Effector CD8-positive, alpha-beta T cell (primary cell): ENCODE data around the gene ARHGAP18.

Experiments used
- DNase-seq: peaks from one replicate; lab custom pipeline; 2025; lab: John Stamatoyannopoulos, UW

Gene ARHGAP18

GRCh38 chr6:129644567-129645015 lies 65.4 kb downstream of the ARHGAP18 start:
- no peak for DNase-seq

- no peak for DNase-seq
Measured at GRCh38 chr6:129643968-129644367, 66.0 kb downstream of the ARHGAP18 start.

- no peak for DNase-seq
Measured at GRCh38 chr6:129643176-129643575, 66.8 kb downstream of the ARHGAP18 start.

- no peak for DNase-seq
Measured at GRCh38 chr6:129642322-129642721, 67.7 kb downstream of the ARHGAP18 start.

- DNase-seq = no peak
Measured at GRCh38 chr6:129641344-129641743, 68.6 kb downstream of the ARHGAP18 start.

- no peak for DNase-seq
Measured at GRCh38 chr6:129638686-129639085, 71.3 kb downstream of the ARHGAP18 start.

GRCh38 chr6:129638055-129638684 lies 71.8 kb downstream of the ARHGAP18 start:
- DNase-seq = no peak

GRCh38 chr6:129637340-129638054 lies 72.5 kb downstream of the ARHGAP18 start:
- DNase-seq = no peak

- no peak for DNase-seq
Measured at GRCh38 chr6:129635396-129636130, 74.4 kb downstream of the ARHGAP18 start.

GRCh38 chr6:129634411-129635230 lies 75.4 kb downstream of the ARHGAP18 start:
- no peak for DNase-seq

GRCh38 chr6:129633529-129633928 lies 76.4 kb downstream of the ARHGAP18 start:
- DNase-seq = no peak

- DNase-seq = no peak
Measured at GRCh38 chr6:129632172-129632613, 77.8 kb downstream of the ARHGAP18 start.

GRCh38 chr6:129631070-129631469 lies 78.9 kb downstream of the ARHGAP18 start:
- no peak for DNase-seq

GRCh38 chr6:129630596-129630995 lies 79.4 kb downstream of the ARHGAP18 start:
- no peak for DNase-seq

- DNase-seq = no peak
Measured at GRCh38 chr6:129628101-129628815, 81.7 kb downstream of the ARHGAP18 start.

GRCh38 chr6:129624488-129624887 lies 85.5 kb downstream of the ARHGAP18 start:
- DNase-seq = no peak

- no peak for DNase-seq
Measured at GRCh38 chr6:129623008-129623732, 86.8 kb downstream of the ARHGAP18 start.

GRCh38 chr6:129621252-129621651 lies 88.7 kb downstream of the ARHGAP18 start:
- no peak for DNase-seq

GRCh38 chr6:129620234-129620610 lies 89.8 kb downstream of the ARHGAP18 start:
- DNase-seq = no peak

GRCh38 chr6:129619579-129620233 lies 90.3 kb downstream of the ARHGAP18 start:
- no peak for DNase-seq
